Ovary (tissue), 3 donors: ENCODE measurements around the gene MBOAT2.

Experiments used
- POLR2A ChIP-seq: fragments of 450-650 bp; IDR thresholded peaks from one replicate; pipeline ENCODE4 v1.6.1; 2017; ENCODE audit warnings: antibody characterized with exemption, mild to moderate bottlenecking, moderate library complexity
- TF ChIP-seq, protein P1 (sequence below), 3 donors: fragments of 450-650 bp in 2 of 3; fragments of 200-600 bp in 1 of 3; IDR thresholded peaks; one replicate each; pipeline versions ENCODE4 v1.5.1 to v1.8.0; 2016 to 2022; ENCODE audit warnings: antibody characterized with exemption in 3 of 3, mild to moderate bottlenecking in 1 of 3
- donor health status: DM: no; HTN: no; CAD: no.

- no peak for TF ChIP-seq POLR2A
- TF ChIP-seq, protein P1, sequence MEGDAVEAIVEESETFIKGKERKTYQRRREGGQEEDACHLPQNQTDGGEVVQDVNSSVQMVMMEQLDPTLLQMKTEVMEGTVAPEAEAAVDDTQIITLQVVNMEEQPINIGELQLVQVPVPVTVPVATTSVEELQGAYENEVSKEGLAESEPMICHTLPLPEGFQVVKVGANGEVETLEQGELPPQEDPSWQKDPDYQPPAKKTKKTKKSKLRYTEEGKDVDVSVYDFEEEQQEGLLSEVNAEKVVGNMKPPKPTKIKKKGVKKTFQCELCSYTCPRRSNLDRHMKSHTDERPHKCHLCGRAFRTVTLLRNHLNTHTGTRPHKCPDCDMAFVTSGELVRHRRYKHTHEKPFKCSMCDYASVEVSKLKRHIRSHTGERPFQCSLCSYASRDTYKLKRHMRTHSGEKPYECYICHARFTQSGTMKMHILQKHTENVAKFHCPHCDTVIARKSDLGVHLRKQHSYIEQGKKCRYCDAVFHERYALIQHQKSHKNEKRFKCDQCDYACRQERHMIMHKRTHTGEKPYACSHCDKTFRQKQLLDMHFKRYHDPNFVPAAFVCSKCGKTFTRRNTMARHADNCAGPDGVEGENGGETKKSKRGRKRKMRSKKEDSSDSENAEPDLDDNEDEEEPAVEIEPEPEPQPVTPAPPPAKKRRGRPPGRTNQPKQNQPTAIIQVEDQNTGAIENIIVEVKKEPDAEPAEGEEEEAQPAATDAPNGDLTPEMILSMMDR (IDR thresholded peaks at IDR 0.05) = no peak
These were observed 18.6 kb downstream of the MBOAT2 start for GRCh38 chr2:8984855-8985254.
